HepG2 (cell line): ENCODE data around the gene NCMAP. TPM values are rescaled to one million over a fixed set of nuclear protein-coding genes. Genes with fewer than 3 reads are reported as not detected.
A peak's percentile ranks its signal among the peaks of the same experiment; 100 is the strongest.

ENCODE experiments used
- AGO1 ChIP-seq: fragments of 200-400 bp; formaldehyde crosslinking; IDR thresholded peaks from 2 replicates; pipeline ENCODE4 v1.6.1; 2017; ENCODE audit warnings: mild to moderate bottlenecking, low read depth, low read length, moderate library complexity; ENCODE audit not compliant: poor library complexity, severe bottlenecking
- FOXC1 ChIP-seq: sonication (generic); formaldehyde crosslinking; IDR thresholded peaks from 2 replicates; pipeline ENCODE4 v1.8.0; 2022; ENCODE audit warnings: mild to moderate bottlenecking, missing genetic modification reagents, borderline replicate concordance
- FOXM1 ChIP-seq: sonication (generic); formaldehyde crosslinking; IDR thresholded peaks from 2 replicates; pipeline ENCODE4 v1.5.0; 2020; ENCODE audit warnings: missing genetic modification reagents
- GTF2F1 ChIP-seq: fragments of 150-350 bp; IDR thresholded peaks from 2 replicates; pipeline ENCODE4 v1.6.1; 2014; ENCODE audit warnings: low read length
- HES4 ChIP-seq: sonication (generic); formaldehyde crosslinking; IDR thresholded peaks from 2 replicates; pipeline ENCODE4 v1.9.0; 2021; ENCODE audit warnings: mild to moderate bottlenecking, missing genetic modification reagents, borderline replicate concordance
- KAT2B ChIP-seq: fragments of 150-350 bp; IDR thresholded peaks from 2 replicates; pipeline ENCODE4 v1.6.1; 2014; ENCODE audit warnings: low read depth, low read length, borderline replicate concordance
- PRDM10 ChIP-seq: sonication (generic); formaldehyde crosslinking; IDR thresholded peaks from 2 replicates; pipeline ENCODE4 v1.4.0; 2020; ENCODE audit warnings: low read depth, missing genetic modification reagents
- RAD21 ChIP-seq: fragments of 450-650 bp; formaldehyde crosslinking; IDR thresholded peaks from 2 replicates; pipeline ENCODE4 v1.5.0; 2020; ENCODE audit warnings: mild to moderate bottlenecking
- SATB2 ChIP-seq: sonication (generic); formaldehyde crosslinking; IDR thresholded peaks from 2 replicates; pipeline ENCODE4 v1.5.0; 2020; ENCODE audit warnings: missing genetic modification reagents
- STAG1 ChIP-seq: sonication (generic); formaldehyde crosslinking; IDR thresholded peaks from 2 replicates; pipeline ENCODE4 v1.4.0; 2020; ENCODE audit warnings: missing genetic modification reagents
- SYNCRIP ChIP-seq: fragments of 200-400 bp; formaldehyde crosslinking; IDR thresholded peaks from 2 replicates; pipeline ENCODE4 v1.6.1; 2018; ENCODE audit warnings: mild to moderate bottlenecking, low read depth, low read length; ENCODE audit not compliant: insufficient read depth
- TMF1 ChIP-seq: sonication (generic); formaldehyde crosslinking; IDR thresholded peaks from 2 replicates; pipeline ENCODE4 v1.8.1; 2022; ENCODE audit warnings: low read depth, missing genetic modification reagents
- TRAFD1 ChIP-seq: sonication (generic); formaldehyde crosslinking; IDR thresholded peaks from 2 replicates; pipeline ENCODE4 v1.5.1; 2020; ENCODE audit warnings: missing genetic modification reagents, mild to moderate bottlenecking, borderline replicate concordance
- ZBTB42 ChIP-seq: sonication (generic); formaldehyde crosslinking; IDR thresholded peaks from 2 replicates; pipeline ENCODE4 v1.5.0; 2020; ENCODE audit warnings: mild to moderate bottlenecking, missing genetic modification reagents
- ZNF124 ChIP-seq: sonication (generic); formaldehyde crosslinking; IDR thresholded peaks from 2 replicates; pipeline ENCODE4 v1.4.0; 2020; ENCODE audit warnings: missing genetic modification reagents
- ZNF136 ChIP-seq: sonication (generic); formaldehyde crosslinking; IDR thresholded peaks from 2 replicates; pipeline ENCODE4 v1.8.1; 2022; ENCODE audit warnings: low read depth, mild to moderate bottlenecking, moderate library complexity, missing genetic modification reagents
- ZNF256 ChIP-seq: sonication (generic); formaldehyde crosslinking; conservative IDR thresholded peaks from 2 replicates; pipeline ENCODE4 v1.4.0; 2020; ENCODE audit warnings: missing genetic modification reagents
- ZNF446 ChIP-seq: sonication (generic); formaldehyde crosslinking; IDR thresholded peaks from 2 replicates; pipeline ENCODE4 v1.5.0; 2020; ENCODE audit warnings: mild to moderate bottlenecking, missing genetic modification reagents
- ZNF7 ChIP-seq: IDR thresholded peaks from 2 replicates; pipeline ENCODE4 v1.6.1; 2016; ENCODE audit warnings: missing biosample characterization, missing genetic modification reagents
- ZNF83 ChIP-seq: sonication (generic); formaldehyde crosslinking; IDR thresholded peaks from 2 replicates; pipeline ENCODE4 v1.4.0; 2020; ENCODE audit warnings: missing genetic modification reagents, mild to moderate bottlenecking, borderline replicate concordance
- polyA plus RNA-seq, 8 experiments: library from polyadenylated mRNA; depleted of rRNA in 3 of 8; stranded (reverse) in 7 of 8; unstranded in 1 of 8; fragments of >200 nt; fragmentation: Illumina TruSeq in 4 of 8; extraction: Trizol in 4 of 8; gene quantifications; 2 replicates each; pipeline versions ENCODE4 v1.2.1 to v1.2.3, GENCODE V29; 2011 to 2016; ENCODE audit warnings: low read depth in 4 of 8, missing spikeins in 1 of 8, mixed read lengths in 1 of 8; ENCODE audit not compliant: insufficient read depth in 1 of 8
- total RNA-seq, 5 experiments: library from RNA; depleted of rRNA; stranded (reverse); fragments of >200 nt; fragmentation: Illumina TruSeq; extraction: Trizol; gene quantifications; 2 replicates each; pipeline ENCODE4 v1.2.3, GENCODE V29; 2016; ENCODE audit warnings: low read depth in 1 of 5
- TF ChIP-seq, protein P1 (sequence below): sonication (generic); formaldehyde crosslinking; IDR thresholded peaks from 2 replicates; pipeline ENCODE4 v1.5.0; 2020; ENCODE audit warnings: mild to moderate bottlenecking, low read depth, missing genetic modification reagents, borderline replicate concordance
- TF ChIP-seq, protein P2 (sequence below): sonication (generic); formaldehyde crosslinking; IDR thresholded peaks from 2 replicates; pipeline ENCODE4 v1.5.0; 2020; ENCODE audit warnings: mild to moderate bottlenecking, missing genetic modification reagents

The NCMAP gene
- total and polyA plus RNA-seq, 2 of the 13 experiments (the other 11 are each of a cell fraction or from before 2014, with no cell fraction given) = 2.7 to 20.0 TPM

DNA sequence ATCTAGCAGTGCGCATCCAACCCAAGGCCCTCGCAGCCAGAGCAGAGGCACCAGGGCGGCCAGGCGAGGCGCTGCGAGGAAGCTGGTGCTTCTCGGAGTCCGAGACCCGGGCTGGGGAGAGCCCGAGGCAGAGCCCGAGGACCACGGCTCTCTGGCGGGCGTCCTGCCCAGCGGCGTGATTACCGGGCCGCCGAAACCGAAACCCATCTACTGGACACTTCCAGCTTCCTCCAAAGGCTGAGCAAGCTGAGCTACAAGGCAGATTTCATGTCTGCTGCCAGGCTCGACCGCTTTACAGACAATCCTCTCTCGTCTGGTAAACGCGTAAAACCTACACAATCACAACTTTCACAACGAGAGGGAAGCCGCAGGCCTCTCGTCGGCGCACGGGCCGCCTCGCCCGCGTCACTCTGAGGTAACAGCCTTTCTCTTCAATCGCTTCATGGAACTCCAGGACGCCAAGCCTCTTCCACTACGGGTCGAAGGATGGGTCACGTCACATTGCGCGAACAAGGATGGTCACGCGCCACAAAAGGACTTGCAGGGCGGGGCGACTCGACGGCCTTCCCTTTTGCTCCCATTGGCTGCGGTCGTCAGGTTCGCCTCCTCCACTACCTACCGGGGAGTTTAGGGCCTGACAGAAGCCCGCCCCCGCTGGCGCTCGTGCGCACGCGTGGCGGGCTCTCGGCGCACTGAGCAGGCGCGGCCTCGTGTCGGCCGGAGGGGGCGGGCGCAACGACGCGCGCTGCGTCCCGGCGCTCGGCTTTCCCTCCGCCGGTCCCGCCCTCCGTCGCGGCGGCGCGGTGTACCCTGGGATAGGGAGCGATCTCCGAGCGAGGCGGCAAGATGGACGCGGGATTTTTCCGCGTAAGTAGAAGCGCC is 86.8 kb downstream of the NCMAP start, which contains the start of gene SRRM1 (continued):
- TF ChIP-seq, protein P1, sequence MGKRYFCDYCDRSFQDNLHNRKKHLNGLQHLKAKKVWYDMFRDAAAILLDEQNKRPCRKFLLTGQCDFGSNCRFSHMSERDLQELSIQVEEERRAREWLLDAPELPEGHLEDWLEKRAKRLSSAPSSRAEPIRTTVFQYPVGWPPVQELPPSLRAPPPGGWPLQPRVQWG (CRISPR knock-in tag) = no peak
- no peak for TF ChIP-seq KAT2B
- no peak for TF ChIP-seq ZNF7 (CRISPR knock-in tag)
- 0 out of 2 replicates have a peak, but pooled peaks have one; percentile 8 for TF ChIP-seq STAG1 (CRISPR knock-in tag)
- no peak for TF ChIP-seq RAD21 (CRISPR knock-in tag)
- TF ChIP-seq ZBTB42 (CRISPR knock-in tag) = no peak
- TF ChIP-seq ZNF124 = no peak
- TF ChIP-seq ZNF256 = peak; percentile 37; the same call in 1 of the 2 replicates
- TF ChIP-seq GTF2F1 = 0 out of 2 replicates have a peak, but pooled peaks have one; percentile 50
- no peak for TF ChIP-seq SYNCRIP
- TF ChIP-seq ZNF446 (CRISPR knock-in tag) = peak; percentile 93
- peak; percentile 48 for TF ChIP-seq FOXC1 (CRISPR knock-in tag)
- peak; percentile 75; the same call in 1 of the 2 replicates for TF ChIP-seq TMF1 (CRISPR knock-in tag)
- TF ChIP-seq ZNF83 = peak; percentile 31; the same call in 1 of the 2 replicates
- no peak for TF ChIP-seq AGO1
- TF ChIP-seq PRDM10 (CRISPR knock-in tag) = no peak
- no peak for TF ChIP-seq FOXM1
- peak; percentile 84 for TF ChIP-seq ZNF136 (CRISPR knock-in tag)
- TF ChIP-seq, protein P2, sequence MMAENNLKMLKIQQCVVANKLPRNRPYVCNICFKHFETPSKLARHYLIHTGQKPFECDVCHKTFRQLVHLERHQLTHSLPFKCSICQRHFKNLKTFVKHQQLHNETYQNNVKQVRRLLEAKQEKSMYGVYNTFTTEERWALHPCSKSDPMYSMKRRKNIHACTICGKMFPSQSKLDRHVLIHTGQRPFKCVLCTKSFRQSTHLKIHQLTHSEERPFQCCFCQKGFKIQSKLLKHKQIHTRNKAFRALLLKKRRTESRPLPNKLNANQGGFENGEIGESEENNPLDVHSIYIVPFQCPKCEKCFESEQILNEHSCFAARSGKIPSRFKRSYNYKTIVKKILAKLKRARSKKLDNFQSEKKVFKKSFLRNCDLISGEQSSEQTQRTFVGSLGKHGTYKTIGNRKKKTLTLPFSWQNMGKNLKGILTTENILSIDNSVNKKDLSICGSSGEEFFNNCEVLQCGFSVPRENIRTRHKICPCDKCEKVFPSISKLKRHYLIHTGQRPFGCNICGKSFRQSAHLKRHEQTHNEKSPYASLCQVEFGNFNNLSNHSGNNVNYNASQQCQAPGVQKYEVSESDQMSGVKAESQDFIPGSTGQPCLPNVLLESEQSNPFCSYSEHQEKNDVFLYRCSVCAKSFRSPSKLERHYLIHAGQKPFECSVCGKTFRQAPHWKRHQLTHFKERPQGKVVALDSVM = peak; percentile 40; the same call in 1 of the 2 replicates
- peak; percentile 85 for TF ChIP-seq HES4 (CRISPR knock-in tag)
- TF ChIP-seq TRAFD1 (CRISPR knock-in tag) = peak; percentile 86; the same call in 1 of the 2 replicates
- TF ChIP-seq SATB2 (CRISPR knock-in tag) = no peak
